Activated CD4-positive, alpha-beta memory T cell treated with anti-CD3 and anti-CD28 coated beads for 36 hours (primary cell): ENCODE results near the gene SCN5A. TPM values are rescaled to one million over a fixed set of nuclear protein-coding genes. Genes with fewer than 3 reads are reported as not detected.

ENCODE experiments used
- CTCF ChIA-PET: fragments of 350-600 bp; sonication (Branson Sonifier 250); formaldehyde crosslinking; loops from one replicate; lab custom pipeline; 2021; ENCODE audit warnings: antibody characterized with exemption, inconsistent platforms; lab: Charles Lee
- POLR2A ChIA-PET: fragments of 350-600 bp; sonication (Branson Sonifier 250); formaldehyde crosslinking; loops from one replicate; lab custom pipeline; 2021; ENCODE audit warnings: antibody characterized with exemption; lab: Charles Lee
- DNase-seq: peaks from one replicate; pipeline ENCODE4 v3.0.0-alpha.2; 2020
- H3K27ac Mint-ChIP-seq: one replicate; pipeline ENCODE4 v1.8.0; 2021; ENCODE audit warnings: mixed read lengths
- H3K27me3 Mint-ChIP-seq: one replicate; pipeline ENCODE4 v1.8.0; 2021; ENCODE audit warnings: mixed read lengths
- H3K36me3 Mint-ChIP-seq: one replicate; pipeline ENCODE4 v1.8.0; 2021; ENCODE audit warnings: mixed read lengths
- H3K4me1 Mint-ChIP-seq: one replicate; pipeline ENCODE4 v1.8.0; 2021; ENCODE audit warnings: low read depth, mixed read lengths
- H3K4me3 Mint-ChIP-seq: one replicate; pipeline ENCODE4 v1.8.0; 2021; ENCODE audit warnings: mild to moderate bottlenecking, mixed read lengths
- H3K9me3 Mint-ChIP-seq: one replicate; pipeline ENCODE4 v1.8.0; 2021; ENCODE audit warnings: mixed read lengths
- intact Hi-C: fragments of 100-400 bp; cut with micrococcal nuclease; formaldehyde crosslinking; loops from one replicate; pipeline ENCODE4 v1.15.1; 2023
- total RNA-seq, 2 experiments: library from RNA; stranded (reverse); gene quantifications; one replicate each; pipeline ENCODE4 v1.2.3, GENCODE V29; 2021

SCN5A gene
- under 1 TPM; 0.12 to 0.34 TPM for total RNA-seq

DNA sequence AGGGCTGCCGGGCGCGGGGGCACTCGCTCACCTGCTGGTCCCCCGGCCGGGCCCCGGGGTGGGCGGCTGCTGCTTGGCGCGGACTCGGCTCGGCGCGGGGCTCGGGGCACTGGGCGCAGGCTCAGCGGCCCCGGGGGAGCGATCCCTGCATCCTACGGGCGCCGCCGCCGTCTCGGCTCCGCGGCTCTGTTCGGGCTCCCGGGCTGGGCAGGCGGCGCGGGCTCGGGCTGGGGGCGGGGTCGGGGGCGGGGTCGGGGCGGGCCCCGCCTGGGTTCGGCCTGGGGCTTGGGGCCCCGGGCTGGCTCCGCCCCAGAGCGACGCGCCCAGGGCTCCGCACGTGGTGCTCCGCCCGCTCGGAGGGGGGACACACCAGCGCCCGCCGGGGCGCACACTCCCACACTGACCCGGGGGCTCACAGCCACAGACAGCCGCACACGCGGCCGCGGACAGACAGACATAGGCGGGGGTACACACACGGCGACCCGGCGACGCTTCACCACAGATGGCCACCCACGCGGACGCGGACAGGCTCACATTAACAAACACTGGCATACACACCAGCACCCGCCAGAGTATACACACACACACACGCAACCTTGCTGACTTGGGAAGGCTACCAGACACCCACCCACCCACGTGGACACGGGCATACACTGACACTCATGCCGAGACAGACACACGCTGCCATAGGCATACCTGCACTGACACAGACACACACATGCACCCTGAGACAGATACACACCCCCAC lies at the start of gene SCN5A:
Gene SCN5A, minus strand, starts transcription at position 188 of the 748 bp plus-strand sequence. CDS start 16,380 bp downstream, outside the sequence.
- H3K9me3 Mint-ChIP-seq, result no peaks in the 10 kb centered on the region
- peak within 1 kb of the TSS; percentile 59 for H3K4me3 Mint-ChIP-seq
- H3K4me1 Mint-ChIP-seq, result peaks cover 6% of the 10 kb centered on the region
- no peak within 1 kb of the TSS for H3K27ac Mint-ChIP-seq
- intact Hi-C loops, result loop anchor here (5.0 kb wide), 1 partner anchor 302 kb away; the partner anchor contains the start of gene XYLB
- DNase-seq, result peak; percentile 64
- H3K36me3 Mint-ChIP-seq, result no peaks in the 10 kb centered on the region
- ChIA-PET POLR2A (no interaction called here), CTCF (interaction anchor here (3.7 kb wide), 1 partner anchor 129 kb away, joined by 18 read pairs; no protein-coding TSS in a partner anchor)
- H3K27me3 Mint-ChIP-seq, result peaks cover 13% of the 10 kb centered on the region

DNA sequence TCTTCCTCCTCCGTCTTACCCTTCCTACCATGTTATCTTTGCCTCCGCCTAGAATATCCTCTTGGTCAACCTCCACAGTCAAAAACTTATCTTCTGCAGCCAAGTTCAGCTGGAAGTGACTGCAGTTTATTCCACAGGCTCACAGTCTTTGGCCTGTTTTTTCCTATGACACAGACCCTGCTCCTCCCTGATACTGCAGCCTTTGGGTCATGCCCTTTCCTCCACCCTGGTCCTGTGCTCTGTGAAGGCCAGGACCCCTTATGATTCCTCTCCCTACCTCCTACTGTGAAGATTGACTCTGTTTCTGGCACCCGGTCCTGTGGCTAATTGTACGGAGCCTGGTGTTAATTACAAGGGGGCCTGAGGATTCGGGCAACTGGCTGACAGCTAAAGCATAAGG lies 49.3 kb upstream of the SCN5A start:
- Mint-ChIP-seq H3K4me3 (no peak overlapping the region), H3K36me3 (no peaks in the 10 kb centered on the region), H3K27me3 (peaks cover 4% of the 10 kb centered on the region), H3K27ac (no peak overlapping the region), H3K9me3 (no peaks in the 10 kb centered on the region), H3K4me1 (no peaks in the 10 kb centered on the region)
- DNase-seq, result no peak
- intact Hi-C loops, result no loop called here
- CTCF ChIA-PET, result no interaction called here
- POLR2A ChIA-PET, result no interaction called here

DNA sequence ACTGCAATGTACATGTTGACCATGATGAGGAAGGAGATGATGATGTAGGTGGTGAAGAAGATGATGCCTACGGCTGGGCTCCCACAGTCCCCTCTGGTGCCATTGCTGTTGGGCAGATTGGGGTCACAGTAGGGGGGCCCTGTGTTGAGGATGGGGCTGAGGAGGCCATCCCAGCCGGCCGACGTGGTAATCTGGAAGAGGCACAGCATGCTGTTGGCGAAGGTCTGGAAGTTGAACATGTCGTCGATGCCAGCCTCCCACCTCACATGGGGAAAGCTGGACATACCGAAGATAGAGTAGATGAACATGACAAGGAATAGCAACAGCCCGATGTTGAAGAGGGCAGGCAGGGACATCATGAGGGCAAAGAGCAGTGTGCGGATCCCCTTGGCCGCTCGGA lies 48.6 kb upstream of the SCN5A start:
- Mint-ChIP-seq H3K27ac (no peak overlapping the region), H3K27me3 (peaks cover 4% of the 10 kb centered on the region), H3K36me3 (no peaks in the 10 kb centered on the region), H3K4me1 (no peaks in the 10 kb centered on the region), H3K9me3 (no peaks in the 10 kb centered on the region), H3K4me3 (no peak overlapping the region)
- CTCF ChIA-PET, result no interaction called here
- POLR2A ChIA-PET, result no interaction called here
- DNase-seq, result no peak
- intact Hi-C loops, result no loop called here

DNA sequence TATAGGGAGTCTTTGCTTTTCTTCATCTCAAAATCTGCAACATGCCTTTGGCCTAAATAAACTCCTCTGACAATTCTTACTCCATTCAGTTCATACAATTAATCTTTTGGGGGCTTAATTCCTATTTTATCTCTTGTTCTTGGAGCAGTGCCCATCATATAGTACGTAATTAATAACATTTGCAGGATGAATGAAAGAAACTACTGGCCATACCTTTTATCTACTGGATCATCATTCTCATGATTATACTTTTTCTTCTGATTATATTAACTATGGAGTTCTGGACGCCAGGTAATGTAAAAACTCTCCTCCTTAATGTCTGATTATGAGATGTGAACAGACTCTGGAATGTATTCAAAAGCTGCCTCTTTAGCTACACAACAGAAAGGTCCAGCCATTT lies 46.5 kb upstream of the SCN5A start:
- no peak for DNase-seq
- Mint-ChIP-seq H3K27me3 (peaks cover 4% of the 10 kb centered on the region), H3K27ac (no peak overlapping the region), H3K9me3 (no peaks in the 10 kb centered on the region), H3K4me3 (no peak overlapping the region), H3K36me3 (no peaks in the 10 kb centered on the region), H3K4me1 (no peaks in the 10 kb centered on the region)
- intact Hi-C loops, result no loop called here
- ChIA-PET POLR2A (no interaction called here), CTCF (no interaction called here)

DNA sequence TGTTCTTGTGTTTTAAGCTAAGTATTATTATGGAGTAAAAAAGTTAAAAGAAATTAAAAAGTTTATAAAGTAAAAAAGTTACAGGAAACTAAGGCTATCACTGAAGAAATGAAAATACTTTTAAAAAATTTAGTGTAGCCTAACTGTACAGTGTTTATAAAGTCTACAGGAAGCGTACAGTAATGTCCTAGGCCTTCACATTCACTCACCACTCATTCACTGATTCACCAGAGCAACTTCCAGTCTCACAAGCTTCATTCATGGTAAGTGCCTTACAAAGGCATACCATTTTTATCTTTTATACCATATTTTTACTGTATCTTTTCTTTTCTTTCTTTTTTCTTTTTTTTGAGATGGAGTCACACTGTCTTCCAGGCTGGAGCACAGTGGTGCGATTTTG lies 40.7 kb upstream of the SCN5A start:
- H3K27me3 Mint-ChIP-seq, result peaks cover 2% of the 10 kb centered on the region
- no peak overlapping the region for H3K27ac Mint-ChIP-seq
- no peak for DNase-seq
- ChIA-PET CTCF (interaction anchor here (1.5 kb wide), 1 partner anchor 310 kb away, joined by 6 read pairs; no protein-coding TSS in a partner anchor), POLR2A (no interaction called here)
- no peaks in the 10 kb centered on the region for H3K4me1 Mint-ChIP-seq
- no peaks in the 10 kb centered on the region for H3K9me3 Mint-ChIP-seq
- no peaks in the 10 kb centered on the region for H3K36me3 Mint-ChIP-seq
- intact Hi-C loops, result no loop called here
- no peak overlapping the region for H3K4me3 Mint-ChIP-seq

DNA sequence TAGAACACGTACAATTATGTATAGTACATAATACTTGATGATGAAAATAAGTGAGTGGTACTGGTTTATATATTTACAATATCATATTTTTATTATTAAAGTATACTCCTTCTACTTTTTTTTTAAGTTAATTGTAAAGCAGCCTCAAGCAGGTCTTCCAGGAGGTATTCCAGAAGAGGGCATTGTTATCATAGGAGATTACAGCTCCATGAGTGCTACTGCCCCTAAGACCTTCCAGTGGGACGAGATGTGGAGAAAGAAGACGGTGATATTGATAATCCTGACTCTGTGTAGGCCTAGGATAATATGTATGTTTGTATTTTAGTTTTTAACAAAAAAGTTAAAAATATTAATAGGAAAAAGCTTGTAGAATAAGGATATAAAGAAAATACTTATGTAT lies 40.3 kb upstream of the SCN5A start:
- Mint-ChIP-seq H3K27me3 (no peaks in the 10 kb centered on the region), H3K9me3 (no peaks in the 10 kb centered on the region), H3K27ac (no peak overlapping the region), H3K4me3 (no peak overlapping the region), H3K36me3 (no peaks in the 10 kb centered on the region), H3K4me1 (no peaks in the 10 kb centered on the region)
- DNase-seq, result no peak
- CTCF ChIA-PET, result interaction anchor here (1.5 kb wide), 1 partner anchor 310 kb away, joined by 6 read pairs; no protein-coding TSS in a partner anchor
- POLR2A ChIA-PET, result no interaction called here
- intact Hi-C loops, result no loop called here

DNA sequence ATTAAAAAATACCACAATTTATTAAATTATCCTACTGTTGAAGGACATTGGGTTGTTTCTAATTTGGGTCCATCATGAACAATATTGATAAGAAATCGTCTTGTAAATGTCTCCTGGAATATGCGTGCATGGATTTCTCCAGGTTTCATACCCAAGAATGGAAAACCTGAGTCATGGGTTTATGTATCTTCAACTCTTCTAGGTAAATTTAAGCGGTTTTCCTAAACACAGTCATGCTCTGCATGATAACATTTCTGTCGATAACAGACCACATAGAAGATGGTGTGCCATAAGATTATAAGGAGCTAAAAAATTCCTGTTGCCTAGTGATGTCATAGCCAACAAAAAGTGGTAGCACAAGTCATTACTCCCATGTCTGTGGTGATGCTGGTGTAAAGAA lies 39.9 kb upstream of the SCN5A start:
- ChIA-PET POLR2A (no interaction called here), CTCF (interaction anchor here (1.5 kb wide), 1 partner anchor 311 kb away, joined by 6 read pairs; no protein-coding TSS in a partner anchor)
- Mint-ChIP-seq H3K4me3 (no peak overlapping the region), H3K4me1 (no peaks in the 10 kb centered on the region), H3K27me3 (no peaks in the 10 kb centered on the region), H3K36me3 (no peaks in the 10 kb centered on the region), H3K27ac (no peak overlapping the region), H3K9me3 (no peaks in the 10 kb centered on the region)
- no peak for DNase-seq
- intact Hi-C loops, result no loop called here

DNA sequence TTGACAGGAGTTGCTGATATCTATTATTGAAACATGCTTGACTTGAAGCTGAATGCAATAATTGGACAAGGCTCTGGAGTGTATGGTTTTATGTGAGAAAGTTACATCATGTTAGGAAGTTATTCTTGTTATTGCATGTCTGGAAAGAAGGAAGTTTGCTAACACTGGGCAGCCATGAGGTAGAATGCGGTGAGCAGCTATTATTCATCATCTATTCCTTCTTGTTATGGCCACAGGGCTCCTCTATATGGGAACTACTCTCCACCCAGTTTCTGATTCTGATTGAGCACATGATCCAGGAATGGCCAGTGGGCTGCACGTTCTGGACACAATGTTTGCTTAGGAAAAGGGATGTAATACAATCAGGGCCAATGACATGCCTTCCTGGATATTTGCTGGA lies 37.8 kb upstream of the SCN5A start:
- Mint-ChIP-seq H3K27me3 (no peaks in the 10 kb centered on the region), H3K4me3 (no peak overlapping the region), H3K27ac (no peak overlapping the region), H3K36me3 (no peaks in the 10 kb centered on the region), H3K9me3 (no peaks in the 10 kb centered on the region), H3K4me1 (no peaks in the 10 kb centered on the region)
- CTCF ChIA-PET, result interaction anchor here (0.6 kb wide), 1 partner anchor 14 kb away, joined by 3 read pairs; no protein-coding TSS in a partner anchor
- no peak for DNase-seq
- POLR2A ChIA-PET, result no interaction called here
- intact Hi-C loops, result no loop called here

DNA sequence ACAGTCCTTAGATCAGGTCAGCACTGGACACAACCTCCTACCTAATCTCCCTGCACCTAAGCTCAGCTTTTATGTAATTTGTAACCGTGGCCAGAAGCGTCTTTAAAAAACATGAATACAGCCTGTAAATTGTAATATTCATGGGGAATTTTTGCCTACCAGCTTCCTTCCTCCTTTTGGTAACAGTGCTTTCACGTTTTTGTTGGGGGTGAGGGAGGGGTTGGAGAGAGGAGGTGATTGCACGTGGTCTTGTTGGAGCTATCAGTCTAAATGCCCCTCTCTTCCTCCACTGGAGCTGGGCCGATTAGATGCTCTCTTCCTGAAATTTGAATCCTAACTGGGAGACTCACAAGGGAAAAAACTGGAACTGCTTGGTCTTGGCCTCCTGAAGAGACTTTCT lies 35.1 kb upstream of the SCN5A start:
- intact Hi-C loops, result no loop called here
- H3K9me3 Mint-ChIP-seq, result no peaks in the 10 kb centered on the region
- H3K27me3 Mint-ChIP-seq, result no peaks in the 10 kb centered on the region
- no peak for DNase-seq
- H3K4me3 Mint-ChIP-seq, result no peak overlapping the region
- H3K4me1 Mint-ChIP-seq, result no peaks in the 10 kb centered on the region
- H3K27ac Mint-ChIP-seq, result no peak overlapping the region
- POLR2A ChIA-PET, result no interaction called here
- no peaks in the 10 kb centered on the region for H3K36me3 Mint-ChIP-seq
- CTCF ChIA-PET, result interaction anchor here (0.9 kb wide), 1 partner anchor 54 kb away, joined by 3 read pairs; no protein-coding TSS in a partner anchor

DNA sequence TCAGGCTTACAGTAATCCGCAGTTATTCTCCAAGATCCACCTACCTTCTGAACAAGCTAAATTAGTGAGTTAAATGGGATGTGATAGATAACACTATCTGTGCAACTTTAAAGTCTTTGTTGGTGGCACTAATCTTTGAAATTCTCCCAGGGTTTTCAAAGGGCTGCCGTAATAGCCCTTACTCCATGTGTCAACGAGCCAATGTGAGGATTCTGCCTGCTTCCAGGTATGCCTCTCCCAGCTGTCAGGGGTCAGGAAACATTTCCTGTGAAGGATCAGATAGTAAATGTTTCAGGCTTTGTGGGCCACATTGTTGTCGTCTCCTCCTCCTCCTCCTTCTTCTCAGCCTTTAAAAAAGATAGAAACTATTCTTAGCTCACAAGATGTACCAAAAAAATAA lies 20.2 kb upstream of the SCN5A start:
- POLR2A ChIA-PET, result no interaction called here

DNA sequence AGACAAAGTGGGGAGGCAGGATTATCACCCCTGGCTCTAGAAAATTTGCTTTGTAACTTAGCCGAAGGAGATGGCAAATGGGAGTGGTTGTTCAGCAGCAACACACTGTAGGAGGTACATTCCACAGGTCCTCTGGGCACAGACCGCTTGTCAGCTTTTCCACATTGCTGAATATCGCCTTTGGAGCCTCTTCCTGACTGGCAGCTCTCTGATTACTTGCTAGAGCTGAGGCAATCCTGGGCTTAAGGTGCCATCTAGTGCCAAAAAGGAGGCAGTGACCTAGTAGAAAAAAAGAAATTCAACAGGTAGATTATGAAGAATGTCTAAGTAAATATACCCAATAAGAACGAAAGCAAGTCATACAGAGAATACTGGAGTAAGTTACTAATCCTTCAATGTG lies 13.1 kb upstream of the SCN5A start:
- DNase-seq, result no peak
- POLR2A ChIA-PET, result no interaction called here
- no peak overlapping the region for H3K27ac Mint-ChIP-seq
- peaks cover 3% of the 10 kb centered on the region for H3K36me3 Mint-ChIP-seq
- H3K4me3 Mint-ChIP-seq, result no peak overlapping the region
- intact Hi-C loops, result no loop called here
- H3K27me3 Mint-ChIP-seq, result peaks cover 33% of the 10 kb centered on the region
- peaks cover 17% of the 10 kb centered on the region for H3K9me3 Mint-ChIP-seq
- CTCF ChIA-PET, result interaction anchor here (0.8 to 3.3 kb wide), 3 partner anchors 11 to 166 kb away, joined by 3 to 17 read pairs (median 13); no protein-coding TSS in a partner anchor
- no peaks in the 10 kb centered on the region for H3K4me1 Mint-ChIP-seq

More for the DNA sequence above, 20.2 kb upstream of the SCN5A start:
- H3K4me1 Mint-ChIP-seq, result no peaks in the 10 kb centered on the region
- no peak for DNase-seq
- H3K27me3 Mint-ChIP-seq, result peaks cover 8% of the 10 kb centered on the region
- no peak overlapping the region for H3K27ac Mint-ChIP-seq
- no peak overlapping the region for H3K4me3 Mint-ChIP-seq
- CTCF ChIA-PET, result interaction anchor here (0.6 to 3.0 kb wide), 3 partner anchors 18 to 148 kb away, joined by 3 to 8 read pairs (median 3); no protein-coding TSS in a partner anchor
- H3K9me3 Mint-ChIP-seq, result no peaks in the 10 kb centered on the region
- H3K36me3 Mint-ChIP-seq, result no peaks in the 10 kb centered on the region
- intact Hi-C loops, result no loop called here

DNA sequence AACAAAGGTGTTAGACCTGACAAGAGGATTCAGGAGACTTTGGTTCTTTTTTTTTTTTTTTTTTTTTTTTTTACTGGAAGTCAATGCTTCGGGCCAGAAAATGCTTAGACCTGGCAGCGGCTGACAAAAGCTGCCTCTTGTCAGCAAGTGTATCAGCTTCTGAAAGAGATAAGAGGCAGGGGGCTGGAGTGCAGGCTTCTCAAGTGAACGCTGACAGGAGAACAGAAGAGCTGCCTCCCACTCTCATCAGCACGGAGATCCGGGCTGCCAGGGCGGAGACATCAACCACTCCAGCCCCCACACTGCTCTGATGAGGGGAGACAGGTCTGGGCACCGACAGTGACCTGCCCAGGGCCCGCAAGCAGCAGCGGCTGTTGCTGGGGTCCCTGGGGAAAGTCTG lies 9.4 kb upstream of the SCN5A start:
- Mint-ChIP-seq H3K27me3 (peaks cover 35% of the 10 kb centered on the region), H3K4me1 (peaks cover 4% of the 10 kb centered on the region), H3K27ac (no peak overlapping the region), H3K4me3 (no peak overlapping the region), H3K9me3 (peaks cover 17% of the 10 kb centered on the region), H3K36me3 (peaks cover 3% of the 10 kb centered on the region)
- ChIA-PET POLR2A (no interaction called here), CTCF (interaction anchor here (6.5 kb wide), 1 partner anchor 138 kb away, joined by 77 read pairs; no protein-coding TSS in a partner anchor)
- intact Hi-C loops, result no loop called here
- DNase-seq, result no peak
